Stimulated activated CD4-positive, alpha-beta T cell treated with anti-CD3 and anti-CD28 coated beads, TNF-alpha, amount 100 ng/mL, for 4 hours (primary cell): Measurements from ENCODE around the gene SESTD1.
"Not testable (repeated sequence)": the region's sequence is repeated elsewhere in the genome, so short reads cannot be mapped to it uniquely, and the experiment has no call there.

Experiments
- DNase-seq, 3 experiments: peaks; one replicate each; pipeline ENCODE4 v3.0.0-alpha.2; 2020; ENCODE audit warnings: low read depth in 3 of 3

SESTD1 gene

GRCh38 chr2:179106342-179106675, 158.3 kb downstream of the SESTD1 start:
- DNase-seq = no peak

GRCh38 chr2:179104736-179105135, 159.9 kb downstream of the SESTD1 start:
- DNase-seq = no peak

GRCh38 chr2:179098080-179098689, 166.4 kb downstream of the SESTD1 start:
- DNase-seq = no peak

- DNase-seq = no peak
These were observed 167.5 kb downstream of the SESTD1 start for GRCh38 chr2:179097131-179097530.

- DNase-seq = no peak
These were observed 168.5 kb downstream of the SESTD1 start for GRCh38 chr2:179096090-179096489.

GRCh38 chr2:179092912-179093311, 171.7 kb downstream of the SESTD1 start:
- not testable (repeated sequence) for DNase-seq

- DNase-seq = no peak
These were observed 181.9 kb downstream of the SESTD1 start for GRCh38 chr2:179082697-179083096.

- no peak for DNase-seq
These were observed 182.7 kb downstream of the SESTD1 start for GRCh38 chr2:179081954-179082353.

- no peak for DNase-seq
These were observed 192.1 kb downstream of the SESTD1 start for GRCh38 chr2:179072527-179072926.

GRCh38 chr2:179071810-179072355, 192.7 kb downstream of the SESTD1 start:
- DNase-seq = no peak

- DNase-seq = no peak
These were observed 193.7 kb downstream of the SESTD1 start for GRCh38 chr2:179070895-179071294.

GRCh38 chr2:179069685-179070084, 194.9 kb downstream of the SESTD1 start:
- no peak for DNase-seq

- DNase-seq = no peak
These were observed 195.5 kb downstream of the SESTD1 start for GRCh38 chr2:179068991-179069643.

- DNase-seq = no peak
These were observed 205.5 kb downstream of the SESTD1 start for GRCh38 chr2:179059026-179059700.

- no peak for DNase-seq
These were observed 206.9 kb downstream of the SESTD1 start for GRCh38 chr2:179057737-179058136.

GRCh38 chr2:179053568-179053967, 211.1 kb downstream of the SESTD1 start:
- DNase-seq = not testable (repeated sequence)
